Naive B cell (primary cell): Measurements from ENCODE around the gene PCDHGB5. TPM values are rescaled to one million over a fixed set of nuclear protein-coding genes. Genes with fewer than 3 reads are reported as not detected.
"Not testable (repeated sequence)": the region's sequence is repeated elsewhere in the genome, so short reads cannot be mapped to it uniquely, and the experiment has no call there.

ENCODE experiments used
- ATAC-seq, 2 donors: fragments of 150-1000 bp; cut with Tn5 transposase; 2 replicates each; pipeline ENCODE4 v1.10.0; 2021; ENCODE audit warnings: low read depth in 2 of 2, mild to moderate bottlenecking in 2 of 2, moderate library complexity in 2 of 2
- DNase-seq: peaks from one replicate; pipeline ENCODE4 v3.0.0; 2022
- H3K27ac Mint-ChIP-seq, 6 donors: one replicate each; pipeline ENCODE4 v1.8.0; 2020 to 2022; ENCODE audit warnings: mild to moderate bottlenecking in 6 of 6, mixed read lengths in 6 of 6, moderate library complexity in 5 of 6, inconsistent platforms in 2 of 6
- H3K27me3 Mint-ChIP-seq, 3 donors: one replicate each; pipeline ENCODE4 v1.8.0; 2021 to 2022; ENCODE audit warnings: mixed read lengths in 3 of 3, mild to moderate bottlenecking in 1 of 3
- H3K36me3 Mint-ChIP-seq, 2 donors: one replicate each; pipeline ENCODE4 v1.8.0; 2020 to 2022; ENCODE audit warnings: mixed read lengths in 2 of 2, inconsistent platforms in 1 of 2, mild to moderate bottlenecking in 1 of 2
- H3K4me1 Mint-ChIP-seq, 3 donors: one replicate each; pipeline ENCODE4 v1.8.0; 2020 to 2022; ENCODE audit warnings: mixed read lengths in 3 of 3, inconsistent platforms in 1 of 3, mild to moderate bottlenecking in 1 of 3, moderate library complexity in 1 of 3
- H3K4me3 Mint-ChIP-seq, 8 donors: one replicate each; pipeline ENCODE4 v1.8.0; 2020 to 2022; ENCODE audit warnings: mild to moderate bottlenecking in 8 of 8, mixed read lengths in 8 of 8, moderate library complexity in 8 of 8, inconsistent platforms in 2 of 8
- H3K9me3 Mint-ChIP-seq, 7 donors: one replicate each; pipeline ENCODE4 v1.8.0; 2020 to 2022; ENCODE audit warnings: mixed read lengths in 7 of 7, mild to moderate bottlenecking in 5 of 7, inconsistent platforms in 2 of 7, moderate library complexity in 1 of 7
- polyA plus RNA-seq, 6 donors: library from polyadenylated mRNA; unstranded; fragments of 300-500 nt; fragmentation: Illumina TruSeq; gene quantifications; one replicate each; pipeline ENCODE4 v1.2.3, GENCODE V29; 2021; ENCODE audit warnings: low read depth in 6 of 6

The PCDHGB5 gene
- polyA plus RNA-seq, 6 donors from 2014 or later, result 0.12 to 0.27 (median 0.20) TPM; not detected in 3

DNA sequence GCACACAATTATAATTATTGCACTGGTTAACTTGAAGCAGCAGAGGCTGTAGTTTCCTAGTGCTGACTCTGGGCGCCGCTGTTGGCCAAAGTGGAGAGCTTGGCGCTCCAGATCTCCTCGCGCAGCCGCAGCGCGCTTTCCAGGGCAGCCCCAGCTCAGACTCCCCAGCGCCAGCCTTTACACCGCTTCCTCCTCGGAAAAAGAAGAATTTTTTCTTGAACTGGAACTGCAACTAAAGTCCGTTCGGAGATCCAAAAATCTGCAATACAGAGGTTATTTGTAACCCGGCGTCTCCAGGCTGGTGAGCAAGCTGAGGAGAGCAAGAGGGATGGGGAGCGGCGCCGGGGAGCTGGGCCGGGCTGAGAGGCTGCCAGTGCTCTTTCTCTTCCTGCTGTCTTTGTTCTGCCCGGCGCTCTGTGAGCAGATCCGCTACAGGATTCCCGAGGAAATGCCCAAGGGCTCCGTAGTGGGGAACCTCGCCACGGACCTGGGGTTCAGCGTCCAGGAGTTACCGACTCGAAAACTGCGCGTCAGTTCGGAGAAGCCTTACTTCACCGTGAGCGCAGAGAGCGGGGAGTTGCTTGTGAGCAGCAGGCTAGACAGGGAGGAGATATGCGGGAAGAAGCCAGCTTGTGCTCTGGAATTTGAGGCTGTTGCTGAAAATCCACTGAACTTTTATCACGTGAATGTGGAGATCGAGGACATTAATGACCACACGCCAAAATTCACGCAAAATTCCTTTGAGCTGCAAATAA lies 10.0 kb upstream of the PCDHGB5 start, which contains the start of gene PCDHGB4:
Gene PCDHGB4 (plus strand): TSS at position 142 of the 755 bp plus-strand sequence. CDS start 187 bp downstream, at position 329.
- H3K9me3 Mint-ChIP-seq, result peaks cover 4 to 82% (median 43%) of the 10 kb centered on the region in 7 donors
- not testable (repeated sequence) for DNase-seq

DNA sequence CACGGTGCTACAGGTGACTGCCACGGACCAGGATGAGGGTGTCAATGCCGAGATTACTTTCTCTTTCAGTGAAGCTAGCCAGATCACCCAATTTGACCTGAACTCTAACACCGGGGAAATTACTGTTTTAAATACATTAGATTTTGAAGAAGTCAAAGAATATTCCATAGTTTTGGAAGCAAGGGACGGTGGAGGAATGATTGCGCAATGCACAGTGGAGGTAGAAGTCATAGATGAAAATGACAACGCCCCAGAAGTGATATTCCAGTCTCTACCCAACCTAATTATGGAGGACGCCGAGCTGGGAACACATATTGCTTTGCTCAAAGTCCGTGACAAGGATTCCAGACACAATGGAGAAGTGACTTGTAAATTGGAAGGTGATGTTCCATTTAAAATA lies 9.1 kb upstream of the PCDHGB5 start:
- Mint-ChIP-seq H3K27ac (peak overlapping the region in 1 of 6 donors; percentile 53), H3K36me3 (peaks cover 23 to 26% of the 10 kb centered on the region in 2 donors), H3K27me3 (peaks cover 67 to 79% (median 74%) of the 10 kb centered on the region in 3 donors), H3K4me1 (peaks cover 0 to 4% (median 0%) of the 10 kb centered on the region in 3 donors), H3K4me3 (peak overlapping the region in 2 of 8 donors; percentile 16 to 74), H3K9me3 (peaks cover 4 to 82% (median 43%) of the 10 kb centered on the region in 7 donors)
- DNase-seq (no peak), ATAC-seq (no peak)

More for the DNA sequence above, 10.0 kb upstream of the PCDHGB5 start, which contains the start of gene PCDHGB4:
- ATAC-seq, H3K27ac Mint-ChIP-seq, H3K4me1 Mint-ChIP-seq: not testable (repeated sequence)
- H3K4me3 Mint-ChIP-seq, result peak within 1 kb of the TSS in 7 of 8 donors; percentile 29 to 77 (median 51)
- peaks cover 65 to 79% (median 79%) of the 10 kb centered on the region in 3 donors for H3K27me3 Mint-ChIP-seq
- H3K36me3 Mint-ChIP-seq, result peaks cover 20 to 27% of the 10 kb centered on the region in 2 donors

DNA sequence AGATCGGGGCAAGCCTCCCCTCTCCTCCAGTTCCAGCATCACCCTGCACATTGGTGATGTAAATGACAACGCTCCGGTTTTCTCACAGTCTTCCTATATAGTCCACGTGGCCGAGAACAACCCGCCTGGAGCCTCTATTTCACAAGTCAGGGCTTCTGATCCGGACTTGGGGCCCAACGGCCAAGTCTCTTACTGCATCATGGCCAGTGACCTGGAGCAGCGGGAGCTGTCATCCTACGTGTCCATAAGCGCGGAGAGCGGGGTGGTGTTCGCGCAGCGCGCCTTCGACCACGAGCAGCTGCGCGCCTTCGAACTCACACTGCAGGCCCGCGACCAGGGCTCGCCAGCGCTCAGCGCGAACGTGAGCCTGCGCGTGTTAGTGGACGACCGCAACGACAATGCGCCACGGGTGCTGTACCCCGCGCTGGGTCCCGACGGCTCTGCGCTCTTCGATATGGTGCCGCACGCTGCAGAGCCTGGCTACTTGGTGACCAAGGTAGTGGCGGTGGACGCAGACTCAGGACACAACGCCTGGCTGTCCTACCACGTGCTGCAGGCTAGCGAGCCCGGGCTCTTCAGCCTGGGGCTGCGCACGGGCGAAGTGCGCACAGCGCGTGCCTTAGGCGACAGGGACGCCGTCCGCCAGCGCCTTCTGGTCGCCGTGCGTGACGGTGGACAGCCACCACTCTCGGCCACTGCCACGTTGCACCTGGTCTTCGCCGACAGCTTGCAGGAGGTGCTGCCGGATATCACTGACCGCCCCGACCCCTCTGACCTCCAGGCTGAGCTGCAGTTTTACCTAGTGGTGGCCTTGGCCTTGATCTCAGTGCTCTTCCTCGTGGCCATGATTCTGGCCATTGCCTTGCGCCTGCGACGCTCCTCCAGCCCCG lies 8.3 kb upstream of the PCDHGB5 start:
- H3K27me3 Mint-ChIP-seq, result peaks cover 66 to 79% (median 74%) of the 10 kb centered on the region in 3 donors
- ATAC-seq, result no peak
- H3K4me1 Mint-ChIP-seq, result peaks cover 0 to 4% (median 0%) of the 10 kb centered on the region in 3 donors
- no peak for DNase-seq
- H3K27ac Mint-ChIP-seq, result peak overlapping the region in 2 of 6 donors; percentile 53 to 75
- H3K4me3 Mint-ChIP-seq, result peak overlapping the region in 2 of 8 donors; percentile 2 to 42
- H3K9me3 Mint-ChIP-seq, result peaks cover 4 to 82% (median 43%) of the 10 kb centered on the region in 7 donors
- H3K36me3 Mint-ChIP-seq, result peaks cover 30% of the 10 kb centered on the region in 2 donors

DNA sequence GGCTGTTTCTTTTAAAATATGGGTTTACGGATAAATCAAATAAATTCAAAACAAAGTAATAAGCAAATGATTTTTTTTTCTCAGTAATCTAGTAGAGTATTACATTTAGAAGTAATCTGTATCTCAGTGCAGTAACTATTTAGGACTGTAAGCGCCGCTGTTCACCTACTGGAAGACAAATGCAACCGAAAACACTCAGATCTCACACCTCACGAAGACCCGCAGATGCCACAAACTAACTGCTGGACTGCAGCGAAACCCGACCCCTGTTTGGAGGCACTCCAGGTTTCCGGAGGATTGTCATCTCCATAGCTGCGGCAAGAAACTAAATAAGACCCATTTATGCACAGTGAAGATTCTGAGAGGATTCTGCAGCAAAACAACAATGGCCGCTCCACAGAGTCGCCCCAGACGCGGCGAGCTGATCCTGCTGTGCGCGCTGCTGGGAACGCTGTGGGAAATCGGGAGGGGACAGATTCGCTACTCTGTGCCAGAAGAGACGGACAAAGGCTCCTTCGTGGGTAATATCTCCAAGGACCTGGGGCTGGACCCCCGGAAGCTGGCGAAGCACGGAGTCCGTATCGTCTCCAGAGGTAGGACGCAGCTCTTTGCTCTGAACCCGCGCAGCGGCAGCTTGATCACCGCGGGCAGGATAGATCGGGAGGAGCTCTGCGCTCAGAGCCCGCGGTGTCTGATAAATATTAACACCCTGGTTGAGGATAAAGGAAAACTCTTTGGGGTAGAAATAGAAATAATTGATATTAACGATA lies 5.1 kb upstream of the PCDHGB5 start, which contains the start of gene PCDHGA8:
Gene PCDHGA8 (plus strand): TSS at position 205 of the 770 bp plus-strand sequence. CDS start 181 bp downstream, at position 386.
- DNase-seq (no peak), ATAC-seq (no peak)
- Mint-ChIP-seq H3K36me3 (peaks cover 24 to 31% of the 10 kb centered on the region in 2 donors), H3K27ac (peak within 1 kb of the TSS in 4 of 6 donors; percentile 47 to 81 (median 74)), H3K9me3 (peaks cover 4 to 70% (median 38%) of the 10 kb centered on the region in 7 donors), H3K27me3 (peaks cover 56 to 77% (median 60%) of the 10 kb centered on the region in 3 donors), H3K4me1 (peaks cover 0 to 4% (median 0%) of the 10 kb centered on the region in 3 donors), H3K4me3 (peak within 1 kb of the TSS in 3 of 8 donors; percentile 12 to 41 (median 21))

DNA sequence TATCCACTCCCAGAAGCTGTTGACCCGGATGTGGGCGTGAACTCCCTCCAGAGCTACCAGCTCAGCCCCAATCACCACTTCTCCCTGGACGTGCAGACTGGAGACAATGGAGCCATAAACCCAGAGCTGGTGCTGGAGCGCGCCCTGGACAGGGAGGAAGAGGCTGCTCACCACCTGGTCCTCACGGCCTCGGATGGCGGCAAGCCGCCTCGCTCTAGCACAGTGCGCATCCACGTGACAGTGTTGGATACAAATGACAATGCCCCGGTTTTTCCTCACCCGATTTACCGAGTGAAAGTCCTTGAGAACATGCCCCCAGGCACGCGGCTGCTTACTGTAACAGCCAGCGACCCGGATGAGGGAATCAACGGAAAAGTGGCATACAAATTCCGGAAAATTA lies 4.5 kb upstream of the PCDHGB5 start:
- Mint-ChIP-seq H3K4me1 (peaks cover 0 to 4% (median 0%) of the 10 kb centered on the region in 3 donors), H3K27ac (peak overlapping the region in 2 of 6 donors; percentile 47 to 79), H3K4me3 (peak overlapping the region in 1 of 8 donors; percentile 12), H3K36me3 (peaks cover 24 to 30% of the 10 kb centered on the region in 2 donors), H3K27me3 (peaks cover 55 to 75% (median 57%) of the 10 kb centered on the region in 3 donors), H3K9me3 (peaks cover 4 to 70% (median 37%) of the 10 kb centered on the region in 7 donors)
- DNase-seq (no peak), ATAC-seq (no peak)

DNA sequence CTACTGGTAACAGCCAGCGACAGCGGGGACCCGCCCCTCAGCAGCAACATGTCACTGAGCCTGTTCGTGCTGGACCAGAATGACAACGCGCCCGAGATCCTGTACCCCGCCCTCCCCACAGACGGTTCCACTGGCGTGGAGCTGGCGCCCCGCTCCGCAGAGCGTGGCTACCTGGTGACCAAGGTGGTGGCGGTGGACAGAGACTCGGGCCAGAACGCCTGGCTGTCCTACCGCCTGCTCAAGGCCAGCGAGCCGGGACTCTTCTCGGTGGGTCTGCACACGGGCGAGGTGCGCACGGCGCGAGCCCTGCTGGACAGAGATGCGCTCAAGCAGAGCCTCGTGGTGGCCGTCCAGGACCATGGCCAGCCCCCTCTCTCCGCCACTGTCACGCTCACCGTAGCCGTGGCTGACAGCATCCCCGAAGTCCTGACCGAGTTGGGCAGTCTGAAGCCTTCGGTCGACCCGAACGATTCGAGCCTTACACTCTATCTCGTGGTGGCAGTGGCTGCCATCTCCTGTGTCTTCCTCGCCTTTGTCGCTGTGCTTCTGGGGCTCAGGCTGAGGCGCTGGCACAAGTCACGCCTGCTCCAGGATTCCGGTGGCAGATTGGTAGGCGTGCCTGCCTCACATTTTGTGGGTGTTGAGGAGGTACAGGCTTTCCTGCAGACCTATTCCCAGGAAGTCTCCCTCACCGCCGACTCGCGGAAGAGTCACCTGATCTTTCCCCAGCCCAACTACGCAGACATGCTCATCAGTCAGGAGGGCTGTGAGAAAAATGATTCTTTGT lies 3.2 kb upstream of the PCDHGB5 start:
- DNase-seq, H3K4me1 Mint-ChIP-seq, ATAC-seq: not testable (repeated sequence)
- peaks cover 16 to 21% of the 10 kb centered on the region in 2 donors for H3K36me3 Mint-ChIP-seq
- H3K4me3 Mint-ChIP-seq, result peak overlapping the region in 1 of 8 donors; percentile 16
- peak overlapping the region in 2 of 6 donors; percentile 24 to 79 for H3K27ac Mint-ChIP-seq
- peaks cover 4 to 71% (median 38%) of the 10 kb centered on the region in 7 donors for H3K9me3 Mint-ChIP-seq
- peaks cover 52 to 75% (median 55%) of the 10 kb centered on the region in 3 donors for H3K27me3 Mint-ChIP-seq

DNA sequence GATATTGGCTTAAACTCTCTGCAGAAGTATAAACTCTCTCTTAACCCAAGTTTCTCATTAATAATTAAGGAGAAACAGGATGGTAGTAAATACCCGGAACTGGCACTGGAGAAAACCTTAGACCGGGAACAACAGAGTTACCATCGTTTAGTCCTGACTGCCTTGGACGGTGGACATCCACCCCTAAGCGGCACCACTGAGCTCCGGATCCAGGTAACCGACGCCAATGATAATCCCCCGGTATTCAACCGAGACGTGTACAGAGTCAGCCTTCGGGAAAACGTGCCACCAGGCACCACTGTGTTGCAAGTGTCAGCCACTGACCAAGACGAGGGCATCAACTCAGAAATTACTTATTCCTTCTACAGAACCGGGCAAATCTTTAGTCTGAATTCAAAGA lies 861 bp downstream of the PCDHGB5 start:
- Mint-ChIP-seq H3K4me3 (peak overlapping the region in 1 of 8 donors; percentile 29), H3K27me3 (peaks cover 50 to 74% (median 57%) of the 10 kb centered on the region in 3 donors), H3K27ac (peak overlapping the region in 1 of 6 donors; percentile 63), H3K9me3 (peaks cover 4 to 61% (median 35%) of the 10 kb centered on the region in 7 donors), H3K4me1 (peaks cover 0 to 3% (median 0%) of the 10 kb centered on the region in 3 donors), H3K36me3 (peaks cover 9 to 25% of the 10 kb centered on the region in 2 donors)
- DNase-seq, result no peak
- no peak for ATAC-seq

DNA sequence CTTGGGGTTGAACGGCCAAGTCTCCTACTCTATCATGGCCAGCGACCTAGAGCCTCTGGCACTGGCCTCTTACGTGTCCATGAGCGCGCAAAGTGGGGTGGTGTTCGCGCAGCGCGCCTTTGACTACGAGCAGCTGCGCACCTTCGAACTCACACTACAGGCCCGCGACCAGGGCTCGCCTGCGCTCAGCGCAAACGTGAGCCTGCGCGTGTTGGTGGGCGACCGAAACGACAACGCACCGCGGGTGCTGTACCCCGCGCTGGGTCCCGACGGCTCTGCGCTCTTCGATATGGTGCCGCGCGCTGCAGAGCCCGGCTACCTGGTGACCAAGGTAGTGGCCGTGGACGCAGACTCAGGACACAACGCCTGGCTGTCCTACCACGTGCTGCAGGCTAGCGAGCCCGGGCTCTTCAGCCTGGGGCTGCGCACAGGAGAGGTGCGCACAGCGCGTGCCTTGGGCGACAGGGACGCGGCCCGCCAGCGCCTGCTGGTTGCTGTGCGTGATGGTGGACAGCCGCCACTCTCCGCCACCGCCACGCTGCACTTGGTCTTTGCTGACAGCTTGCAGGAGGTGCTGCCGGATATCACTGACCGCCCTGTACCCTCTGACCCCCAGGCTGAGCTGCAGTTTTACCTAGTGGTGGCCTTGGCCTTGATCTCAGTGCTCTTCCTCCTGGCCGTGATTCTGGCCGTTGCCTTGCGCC lies 2.0 kb downstream of the PCDHGB5 start:
- DNase-seq (no peak), ATAC-seq (no peak)
- Mint-ChIP-seq H3K27ac (peak overlapping the region in 3 of 6 donors; percentile 58 to 92 (median 81)), H3K4me3 (peak overlapping the region in 2 of 8 donors; percentile 20 to 30), H3K36me3 (peaks cover 4 to 27% of the 10 kb centered on the region in 2 donors), H3K9me3 (peaks cover 4 to 56% (median 35%) of the 10 kb centered on the region in 7 donors), H3K27me3 (peaks cover 52 to 76% (median 58%) of the 10 kb centered on the region in 3 donors), H3K4me1 (peaks cover 0 to 3% (median 0%) of the 10 kb centered on the region in 3 donors)

DNA sequence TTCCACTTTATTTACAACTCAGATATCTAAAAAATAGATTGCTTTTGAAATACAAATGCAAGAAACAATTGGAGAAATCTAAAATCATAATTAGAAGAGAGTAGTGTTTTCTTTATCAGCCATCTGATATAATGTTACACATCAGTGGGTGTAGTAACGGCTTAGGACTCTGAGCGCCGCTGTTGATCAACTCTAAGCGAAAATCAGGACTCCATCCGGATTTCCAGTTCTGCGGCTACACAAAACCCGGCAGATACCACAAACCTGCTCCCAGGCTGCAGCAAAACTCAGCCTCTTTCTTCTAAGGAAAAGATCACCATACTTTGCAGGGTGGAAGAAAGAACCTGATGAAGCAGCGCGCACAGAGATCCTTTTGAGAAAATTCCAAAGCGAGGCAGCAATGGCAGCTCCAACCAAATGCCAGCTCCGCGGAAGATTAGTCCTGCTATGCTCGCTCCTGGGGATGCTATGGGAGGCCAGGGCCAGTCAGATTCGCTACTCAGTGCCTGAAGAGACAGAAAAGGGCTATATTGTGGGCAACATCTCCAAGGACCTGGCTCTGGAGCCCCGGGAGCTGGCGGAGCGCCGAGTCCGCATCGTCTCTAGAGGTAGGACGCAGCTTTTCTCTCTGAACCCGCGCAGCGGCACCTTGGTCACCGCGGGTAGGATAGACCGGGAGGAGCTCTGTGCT lies 5.0 kb downstream of the PCDHGB5 start, which contains the start of gene PCDHGA9:
Gene PCDHGA9 (plus strand): TSS at position 226 of the 691 bp plus-strand sequence. CDS start 175 bp downstream, at position 401.
- Mint-ChIP-seq H3K4me3 (peak within 1 kb of the TSS; percentile 65 to 89 (median 78)), H3K36me3 (peaks cover 4 to 37% of the 10 kb centered on the region in 2 donors), H3K27me3 (peaks cover 57 to 78% (median 69%) of the 10 kb centered on the region in 3 donors), H3K27ac (peak within 1 kb of the TSS in 2 of 6 donors; percentile 56 to 82), H3K4me1 (peaks cover 0 to 5% (median 3%) of the 10 kb centered on the region in 3 donors), H3K9me3 (peaks cover 4 to 61% (median 42%) of the 10 kb centered on the region in 7 donors)
- DNase-seq, result no peak
- ATAC-seq, result no peak

DNA sequence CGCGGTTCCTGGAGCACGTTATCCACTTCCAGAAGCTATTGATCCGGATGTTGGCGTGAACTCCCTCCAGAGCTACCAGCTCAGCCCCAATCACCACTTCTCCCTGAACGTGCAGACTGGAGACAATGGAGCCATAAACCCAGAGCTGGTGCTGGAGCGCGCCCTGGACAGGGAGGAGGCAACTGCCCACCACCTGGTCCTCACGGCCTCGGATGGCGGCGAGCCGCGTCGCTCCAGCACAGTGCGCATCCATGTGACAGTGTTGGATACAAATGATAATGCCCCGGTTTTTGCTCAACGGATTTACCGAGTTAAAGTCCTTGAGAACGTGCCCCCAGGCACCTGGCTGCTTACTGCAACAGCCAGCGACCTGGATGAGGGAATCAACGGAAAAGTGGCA lies 5.6 kb downstream of the PCDHGB5 start:
- Mint-ChIP-seq H3K27me3 (peaks cover 59 to 84% (median 74%) of the 10 kb centered on the region in 3 donors), H3K4me1 (peaks cover 0 to 12% (median 3%) of the 10 kb centered on the region in 3 donors), H3K27ac (peak overlapping the region in 2 of 6 donors; percentile 24 to 81), H3K4me3 (peak overlapping the region in 3 of 8 donors; percentile 5 to 75 (median 18)), H3K36me3 (peaks cover 4 to 42% of the 10 kb centered on the region in 2 donors), H3K9me3 (peaks cover 4 to 68% (median 46%) of the 10 kb centered on the region in 7 donors)
- ATAC-seq (no peak), DNase-seq (no peak)
